ENCODE data around the gene PLD6. TPM values are rescaled to one million over a fixed set of nuclear protein-coding genes. Genes with fewer than 3 reads are reported as not detected.
A peak's percentile ranks its signal among the peaks of the same experiment; 100 is the strongest.
"Not testable (repeated sequence)": the region's sequence is repeated elsewhere in the genome, so short reads cannot be mapped to it uniquely, and the experiment has no call there.

The PLD6 gene
- total RNA-seq, 5 donors from 2014 or later (not counting 1 experiment from before 2014, with no cell fraction given): 7.3 to 18.3 (median 11.1) TPM

- ChIA-PET POLR2A (interaction anchor here (0.6 to 0.8 kb wide), 2 partner anchors 10 to 198 kb away, joined by 3 to 4 read pairs; no protein-coding TSS in a partner anchor), CTCF (interaction anchor here in 1 of 2 donors (0.5 kb wide), 1 partner anchor 136 kb away, joined by 3 read pairs; no protein-coding TSS in a partner anchor)
- Mint-ChIP-seq H3K27me3 (no peaks in the 10 kb centered on the region), H3K36me3 (peaks cover 22% of the 10 kb centered on the region), H3K4me3 (no peak overlapping the region), H3K9me3 (no peaks in the 10 kb centered on the region), H3K27ac (peak overlapping the region in 1 of 2 donors; percentile 44), H3K4me1 (peaks cover 43 to 59% (median 45%) of the 10 kb centered on the region in 3 donors)
- Histone ChIP-seq H3K4me1 (ENCODE audit: control insufficient read depth in 1 of 2, extremely low read depth in 1 of 2, insufficient read depth in 2 of 2, low read length in 2 of 2) (peaks cover 17 to 36% of the 10 kb centered on the region in 2 experiments), H3K9me3 (no peaks in the 10 kb centered on the region), H3K27me3 (replicated peaks in 1 of 2; ENCODE audit: control insufficient read depth in 2 of 2, extremely low read depth in 1 of 2, insufficient read depth in 2 of 2, low read length in 1 of 2) (no peaks in the 10 kb centered on the region), H3K4me3 (ENCODE audit: control insufficient read depth in 1 of 2, extremely low read depth in 1 of 2, low read length in 1 of 2) (no peak overlapping the region), H3K36me3 (ENCODE audit: control insufficient read depth in 2 of 2, extremely low read depth in 1 of 2, insufficient read depth in 1 of 2, low read length in 1 of 2) (peaks cover 3 to 31% of the 10 kb centered on the region in 2 donors), H3K27ac (ENCODE audit: low read length) (no peak overlapping the region)
- ATAC-seq (replicated peaks in 1 of 4): no peak
- DNase-seq: no peak
- 92% methylated on average over 3 of the region's 4 CpGs for WGBS (ENCODE audit: insufficient coverage)
Measured at GRCh38 chr17:17188586-17188985, 17.5 kb downstream of the PLD6 start.

DNA sequence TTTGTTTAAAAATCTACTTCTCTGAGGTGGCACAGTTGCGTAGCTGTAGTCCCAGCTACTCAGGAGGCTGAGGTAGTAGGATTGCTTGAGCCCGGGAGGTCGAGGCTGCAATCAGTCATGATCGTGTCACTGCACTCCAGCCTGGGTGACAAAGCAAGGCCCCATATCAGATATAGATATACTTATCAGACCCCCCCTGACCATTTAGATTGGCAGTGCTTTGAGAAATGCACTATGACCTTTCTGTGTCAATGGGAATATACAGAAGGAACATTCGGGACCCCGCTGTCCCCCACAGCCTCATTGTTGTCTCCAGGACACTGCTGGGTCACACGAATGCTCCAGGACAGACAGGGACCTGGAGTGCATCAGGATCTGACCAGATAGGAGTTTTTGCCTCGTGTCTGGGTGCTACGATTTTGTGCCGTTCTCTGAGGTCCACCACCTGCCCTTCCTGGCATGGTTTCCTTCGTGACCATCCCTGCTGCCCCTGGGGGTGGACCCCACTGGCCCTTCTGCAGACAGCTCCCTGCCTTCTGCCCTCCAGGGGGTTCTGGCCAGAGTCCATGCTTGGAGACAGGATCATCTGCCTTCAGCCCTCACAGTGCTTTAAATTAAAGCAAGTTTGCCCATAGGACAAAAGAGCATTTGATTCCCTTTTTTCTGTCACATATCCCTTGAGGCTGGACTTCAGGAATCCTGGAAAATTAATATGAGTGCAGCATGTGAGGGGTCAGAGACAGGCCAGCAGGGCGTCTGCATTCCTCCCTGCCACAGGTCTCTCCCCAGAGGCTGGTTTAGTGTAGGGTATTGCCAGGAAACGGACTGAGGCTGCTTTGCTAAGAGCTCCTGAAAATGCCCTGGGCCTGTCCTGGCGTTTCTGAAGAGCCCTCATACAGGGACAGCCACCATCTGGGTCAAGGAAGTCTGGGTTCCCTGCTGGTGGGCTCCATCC, 19.3 kb downstream of the PLD6 start:
- 93% methylated on average over 8 of the region's 14 CpGs for WGBS (ENCODE audit: insufficient coverage)
- Mint-ChIP-seq H3K36me3 (peaks cover 25% of the 10 kb centered on the region), H3K27me3 (no peaks in the 10 kb centered on the region), H3K4me3 (peak overlapping the region in 1 of 3 donors; percentile 63), H3K9me3 (no peaks in the 10 kb centered on the region), H3K27ac (peak overlapping the region; percentile 98 to 100), H3K4me1 (peaks cover 53 to 74% (median 61%) of the 10 kb centered on the region in 3 donors)
- Histone ChIP-seq H3K4me1 (ENCODE audit: control insufficient read depth in 1 of 2, extremely low read depth in 1 of 2, insufficient read depth in 2 of 2, low read length in 2 of 2) (peaks cover 28 to 53% of the 10 kb centered on the region in 2 experiments), H3K9me3 (no peaks in the 10 kb centered on the region), H3K4me3 (ENCODE audit: control insufficient read depth in 1 of 2, extremely low read depth in 1 of 2, low read length in 1 of 2) (no peak overlapping the region), H3K36me3 (ENCODE audit: control insufficient read depth in 2 of 2, extremely low read depth in 1 of 2, insufficient read depth in 1 of 2, low read length in 1 of 2) (peaks cover 3 to 34% of the 10 kb centered on the region in 2 donors), H3K27me3 (replicated peaks in 1 of 2; ENCODE audit: control insufficient read depth in 2 of 2, extremely low read depth in 1 of 2, insufficient read depth in 2 of 2, low read length in 1 of 2) (no peaks in the 10 kb centered on the region), H3K27ac (ENCODE audit: low read length) (peak overlapping the region; percentile 59)
- CTCF ChIA-PET: no interaction called here
- no peak for ATAC-seq (replicated peaks in 1 of 4)
- no peak for DNase-seq
- POLR2A ChIA-PET: no interaction called here

- ChIA-PET CTCF (no interaction called here), POLR2A (no interaction called here)
- peaks cover 30% of the 10 kb centered on the region for H3K36me3 Mint-ChIP-seq
- H3K27ac ChIP-seq (ENCODE audit: low read length): peak overlapping the region; percentile 59
- H3K27me3 Mint-ChIP-seq: no peaks in the 10 kb centered on the region
- H3K4me3 Mint-ChIP-seq: peak overlapping the region; percentile 22 to 63 (median 25)
- H3K4me3 ChIP-seq (ENCODE audit: control insufficient read depth in 1 of 2, extremely low read depth in 1 of 2, low read length in 1 of 2): no peak overlapping the region
- H3K9me3 ChIP-seq: no peaks in the 10 kb centered on the region
- DNase-seq (peak in 1 of 35 experiments; percentile 22), ATAC-seq (replicated peaks in 1 of 4) (no peak)
- peaks cover 36 to 61% of the 10 kb centered on the region in 2 experiments for H3K4me1 ChIP-seq (ENCODE audit: control insufficient read depth in 1 of 2, extremely low read depth in 1 of 2, insufficient read depth in 2 of 2, low read length in 2 of 2)
- WGBS (ENCODE audit: insufficient coverage): 83% methylated on average over 1 of the region's 3 CpGs
- peaks cover 61 to 77% (median 68%) of the 10 kb centered on the region in 3 donors for H3K4me1 Mint-ChIP-seq
- H3K27me3 ChIP-seq (replicated peaks in 1 of 2; ENCODE audit: control insufficient read depth in 2 of 2, extremely low read depth in 1 of 2, insufficient read depth in 2 of 2, low read length in 1 of 2): no peaks in the 10 kb centered on the region
- H3K27ac Mint-ChIP-seq: peak overlapping the region; percentile 98 to 100
- H3K9me3 Mint-ChIP-seq: no peaks in the 10 kb centered on the region
- H3K36me3 ChIP-seq (ENCODE audit: control insufficient read depth in 2 of 2, extremely low read depth in 1 of 2, insufficient read depth in 1 of 2, low read length in 1 of 2): peaks cover 3 to 34% of the 10 kb centered on the region in 2 donors
Measured at GRCh38 chr17:17186051-17186450, 20.1 kb downstream of the PLD6 start.

- Mint-ChIP-seq H3K27ac (peak overlapping the region; percentile 98 to 100), H3K4me3 (peak overlapping the region; percentile 25 to 63 (median 46)), H3K4me1 (peaks cover 70 to 79% (median 77%) of the 10 kb centered on the region in 3 donors), H3K36me3 (peaks cover 38% of the 10 kb centered on the region)
- Histone ChIP-seq H3K27ac (ENCODE audit: low read length) (peak overlapping the region; percentile 59), H3K4me1 (ENCODE audit: control insufficient read depth in 1 of 2, extremely low read depth in 1 of 2, insufficient read depth in 2 of 2, low read length in 2 of 2) (peaks cover 45 to 70% of the 10 kb centered on the region in 2 experiments), H3K36me3 (ENCODE audit: control insufficient read depth in 2 of 2, extremely low read depth in 1 of 2, insufficient read depth in 1 of 2, low read length in 1 of 2) (peaks cover 5 to 42% of the 10 kb centered on the region in 2 donors)
- CTCF ChIA-PET; POLR2A ChIA-PET; H3K9me3 Mint-ChIP-seq; H3K27me3 ChIP-seq (replicated peaks in 1 of 2; ENCODE audit: control insufficient read depth in 2 of 2, extremely low read depth in 1 of 2, insufficient read depth in 2 of 2, low read length in 1 of 2); H3K9me3 ChIP-seq; H3K4me3 ChIP-seq (ENCODE audit: control insufficient read depth in 1 of 2, extremely low read depth in 1 of 2, low read length in 1 of 2); H3K27me3 Mint-ChIP-seq: not testable (repeated sequence)
- DNase-seq (peak in 2 of 35 experiments; percentile 22 to 42), ATAC-seq (replicated peaks in 1 of 4) (peak in 1 of 4 experiments; percentile 11)
- whole genome bisulfite sequencing (ENCODE audit: insufficient coverage): 72% methylated on average over 4 of the region's 13 CpGs
Measured at GRCh38 chr17:17184985-17185757, 21.0 kb downstream of the PLD6 start.

DNA sequence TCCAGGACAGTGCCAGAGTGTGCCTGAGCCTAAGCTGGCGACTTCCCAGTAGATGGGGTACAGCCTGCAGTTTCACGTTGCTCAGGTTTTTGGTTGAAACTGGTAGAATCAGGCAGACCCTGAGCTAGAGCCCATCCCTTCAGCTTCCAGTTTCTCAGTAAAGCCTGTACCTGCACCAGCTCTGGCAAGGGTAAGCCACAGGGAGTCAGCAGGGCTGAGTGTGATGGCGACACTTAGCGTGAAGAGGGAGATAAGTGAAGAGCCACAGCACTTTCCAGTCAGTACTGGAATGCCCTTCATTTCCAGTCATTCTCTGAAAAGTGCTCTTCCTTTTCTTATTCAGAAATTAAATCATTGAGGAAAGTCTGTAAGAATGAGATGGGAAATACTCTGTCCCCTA, 22.4 kb downstream of the PLD6 start:
- Mint-ChIP-seq H3K4me3 (peak overlapping the region in 2 of 3 donors; percentile 9 to 63), H3K4me1 (peaks cover 82 to 91% (median 89%) of the 10 kb centered on the region in 3 donors), H3K36me3 (peaks cover 44% of the 10 kb centered on the region), H3K27me3 (no peaks in the 10 kb centered on the region), H3K27ac (peak overlapping the region; percentile 98 to 100), H3K9me3 (no peaks in the 10 kb centered on the region)
- peak overlapping the region; percentile 59 for H3K27ac ChIP-seq (ENCODE audit: low read length)
- WGBS (ENCODE audit: insufficient coverage): 94% methylated on average over 2 of the region's 4 CpGs
- ChIA-PET POLR2A (no interaction called here), CTCF (no interaction called here)
- DNase-seq: no peak
- no peak for ATAC-seq (replicated peaks in 1 of 4)
- no peaks in the 10 kb centered on the region for H3K9me3 ChIP-seq
- no peaks in the 10 kb centered on the region for H3K27me3 ChIP-seq (replicated peaks in 1 of 2; ENCODE audit: control insufficient read depth in 2 of 2, extremely low read depth in 1 of 2, insufficient read depth in 2 of 2, low read length in 1 of 2)
- H3K4me3 ChIP-seq (ENCODE audit: control insufficient read depth in 1 of 2, extremely low read depth in 1 of 2, low read length in 1 of 2): no peak overlapping the region
- H3K36me3 ChIP-seq (ENCODE audit: control insufficient read depth in 2 of 2, extremely low read depth in 1 of 2, insufficient read depth in 1 of 2, low read length in 1 of 2): peaks cover 9 to 45% of the 10 kb centered on the region in 2 donors
- H3K4me1 ChIP-seq (ENCODE audit: control insufficient read depth in 1 of 2, extremely low read depth in 1 of 2, insufficient read depth in 2 of 2, low read length in 2 of 2): peaks cover 56 to 84% of the 10 kb centered on the region in 2 experiments

GRCh38 chr17:17182598-17183136, 23.5 kb downstream of the PLD6 start:
- peak; percentile 28 to 36 (median 34) for ATAC-seq (replicated peaks in 1 of 4)
- POLR2A ChIA-PET: no interaction called here
- H3K27me3 Mint-ChIP-seq: no peaks in the 10 kb centered on the region
- Histone ChIP-seq H3K27me3 (replicated peaks in 1 of 2; ENCODE audit: control insufficient read depth in 2 of 2, extremely low read depth in 1 of 2, insufficient read depth in 2 of 2, low read length in 1 of 2) (no peaks in the 10 kb centered on the region), H3K9me3 (no peaks in the 10 kb centered on the region), H3K4me3 (ENCODE audit: control insufficient read depth in 1 of 2, extremely low read depth in 1 of 2, low read length in 1 of 2) (peak overlapping the region; percentile 20 to 25), H3K36me3 (ENCODE audit: control insufficient read depth in 2 of 2, extremely low read depth in 1 of 2, insufficient read depth in 1 of 2, low read length in 1 of 2) (peaks cover 9 to 37% of the 10 kb centered on the region in 2 donors), H3K27ac (ENCODE audit: low read length) (peak overlapping the region; percentile 94), H3K4me1 (ENCODE audit: control insufficient read depth in 1 of 2, extremely low read depth in 1 of 2, insufficient read depth in 2 of 2, low read length in 2 of 2) (peaks cover 65 to 95% of the 10 kb centered on the region in 2 experiments)
- peak in 5 of 35 experiments; percentile 28 to 47 (median 39) for DNase-seq
- H3K4me1 Mint-ChIP-seq: peaks cover 86 to 94% (median 94%) of the 10 kb centered on the region in 3 donors
- peak overlapping the region; percentile 98 to 100 for H3K27ac Mint-ChIP-seq
- CTCF ChIA-PET: no interaction called here
- peaks cover 43% of the 10 kb centered on the region for H3K36me3 Mint-ChIP-seq
- H3K4me3 Mint-ChIP-seq: peak overlapping the region; percentile 77 to 83 (median 83)
- 66% methylated on average over 5 of the region's 6 CpGs for WGBS (ENCODE audit: insufficient coverage)
- H3K9me3 Mint-ChIP-seq: no peaks in the 10 kb centered on the region
